GM19025 (cell line): Measurements from ENCODE around the gene COLEC11.
A peak's percentile ranks its signal among the peaks of the same experiment; 100 is the strongest.
"Not testable (repeated sequence)": the region's sequence is repeated elsewhere in the genome, so short reads cannot be mapped to it uniquely, and the experiment has no call there.

Source experiments
- ATAC-seq: cut with Tn5 transposase; IDR thresholded peaks from one replicate; pipeline ENCODE4 v1.9.1; 2021; ENCODE audit warnings: mild to moderate bottlenecking, low read depth, moderate library complexity; ENCODE audit not compliant: unreplicated experiment

Gene COLEC11

DNA sequence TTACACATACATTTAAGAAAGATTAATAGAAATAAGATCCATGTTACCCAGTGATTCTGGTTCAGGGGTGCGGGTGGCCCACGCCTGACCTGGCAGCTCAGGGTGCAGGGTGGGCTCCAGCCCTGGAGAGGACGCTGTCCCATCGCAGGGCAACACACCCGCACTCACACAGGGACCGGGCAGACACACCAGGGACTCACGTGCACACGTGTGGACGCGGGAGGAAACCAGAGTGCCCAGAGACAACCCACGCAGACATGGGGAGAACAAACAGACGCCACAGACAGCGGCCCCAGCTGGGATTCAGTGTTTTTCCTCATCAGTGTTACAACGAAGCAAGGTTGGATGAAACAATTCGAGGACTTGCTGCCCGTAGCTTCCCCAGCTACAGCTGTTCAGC, 54.7 kb downstream of the COLEC11 start:
- no peak for ATAC-seq

DNA sequence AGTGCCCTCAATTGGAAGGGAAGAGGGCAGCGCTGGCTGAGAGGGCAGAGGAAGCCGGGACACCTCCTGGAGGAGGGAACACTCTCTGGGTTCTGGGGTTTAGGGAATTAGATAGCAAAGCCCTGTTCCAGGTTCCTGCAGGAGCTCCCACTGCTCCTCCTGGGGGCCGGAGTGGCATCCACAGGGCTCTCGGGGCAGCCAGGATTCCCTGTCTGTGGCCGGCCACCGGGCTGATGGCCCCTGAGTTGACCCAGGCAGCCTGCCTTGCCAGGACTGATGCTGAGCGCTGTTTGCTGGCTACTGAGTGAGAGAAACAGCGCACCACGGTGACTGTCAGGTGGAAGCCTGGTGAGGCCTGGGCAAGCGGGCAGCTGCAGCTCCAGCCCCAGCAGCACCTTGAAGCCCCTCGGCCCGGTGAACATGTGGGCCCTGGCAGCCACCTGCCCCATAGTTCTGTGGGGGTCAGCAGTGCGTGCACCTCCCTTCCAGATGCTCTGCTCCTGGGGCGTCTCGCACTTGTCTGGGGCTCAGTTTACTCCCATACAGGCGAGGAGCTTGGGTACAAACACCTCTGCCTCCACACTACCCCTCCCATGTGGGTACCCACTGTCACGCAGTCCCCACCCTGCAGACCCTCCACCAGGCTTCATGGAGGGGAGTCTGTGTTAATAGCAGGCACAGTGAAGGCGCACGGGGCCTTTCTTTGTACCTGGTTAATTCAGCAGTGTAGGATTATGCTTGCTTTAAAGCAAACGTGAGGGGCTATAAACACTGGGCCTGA, 55.4 kb downstream of the COLEC11 start:
- ATAC-seq, result no peak

DNA sequence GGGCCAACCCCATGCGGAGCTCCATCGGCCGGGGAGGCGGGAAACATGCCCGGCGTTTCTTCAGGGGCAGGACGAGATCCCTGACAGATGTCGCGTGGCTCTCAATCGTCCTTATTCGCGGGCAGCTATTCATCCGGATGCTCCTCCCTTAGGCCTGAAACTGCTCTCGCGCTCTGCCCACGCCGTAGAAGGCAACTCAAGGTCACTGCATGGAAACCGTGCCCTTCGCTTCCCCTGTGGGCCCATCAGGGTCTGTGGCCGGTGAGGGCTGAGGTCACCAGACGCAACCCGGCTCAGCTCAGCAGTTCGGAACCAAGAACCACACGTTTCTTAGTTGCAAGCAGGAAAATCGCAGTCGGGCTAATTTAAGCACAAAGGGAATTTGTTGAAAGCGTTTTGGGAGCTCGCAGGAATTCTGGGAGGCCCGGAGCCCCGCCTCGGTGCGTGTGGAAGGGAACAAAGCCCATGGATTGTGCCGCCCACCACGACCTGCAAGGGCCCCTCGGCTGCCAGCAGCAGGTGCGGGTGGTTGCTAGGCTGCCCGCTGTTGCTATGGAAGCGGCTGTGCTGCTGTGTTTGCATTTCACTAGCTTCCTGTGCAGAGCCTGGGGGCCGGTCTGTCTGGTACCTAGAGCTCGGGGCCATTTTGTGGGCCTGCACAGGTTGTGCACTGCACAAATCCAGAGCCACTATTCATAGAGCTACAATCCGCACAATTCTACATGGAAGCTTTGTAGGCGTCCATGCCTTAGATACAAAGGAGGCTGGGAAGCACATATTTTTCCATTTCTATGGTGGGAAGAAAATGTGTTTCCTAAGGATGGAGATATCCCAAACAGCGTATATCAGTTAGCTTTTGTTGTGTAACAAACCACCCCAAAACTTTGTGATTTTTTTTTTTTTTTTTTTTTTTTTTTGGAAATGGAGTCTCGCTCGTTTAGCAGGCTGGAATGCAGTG, 57.1 kb downstream of the COLEC11 start:
- ATAC-seq, result peak; percentile 50

- ATAC-seq, result no peak
Observed at GRCh38 chr2:3652896-3653625, 58.1 kb downstream of the COLEC11 start.

- ATAC-seq, result no peak
Observed at GRCh38 chr2:3654011-3654410, 59.1 kb downstream of the COLEC11 start.

DNA sequence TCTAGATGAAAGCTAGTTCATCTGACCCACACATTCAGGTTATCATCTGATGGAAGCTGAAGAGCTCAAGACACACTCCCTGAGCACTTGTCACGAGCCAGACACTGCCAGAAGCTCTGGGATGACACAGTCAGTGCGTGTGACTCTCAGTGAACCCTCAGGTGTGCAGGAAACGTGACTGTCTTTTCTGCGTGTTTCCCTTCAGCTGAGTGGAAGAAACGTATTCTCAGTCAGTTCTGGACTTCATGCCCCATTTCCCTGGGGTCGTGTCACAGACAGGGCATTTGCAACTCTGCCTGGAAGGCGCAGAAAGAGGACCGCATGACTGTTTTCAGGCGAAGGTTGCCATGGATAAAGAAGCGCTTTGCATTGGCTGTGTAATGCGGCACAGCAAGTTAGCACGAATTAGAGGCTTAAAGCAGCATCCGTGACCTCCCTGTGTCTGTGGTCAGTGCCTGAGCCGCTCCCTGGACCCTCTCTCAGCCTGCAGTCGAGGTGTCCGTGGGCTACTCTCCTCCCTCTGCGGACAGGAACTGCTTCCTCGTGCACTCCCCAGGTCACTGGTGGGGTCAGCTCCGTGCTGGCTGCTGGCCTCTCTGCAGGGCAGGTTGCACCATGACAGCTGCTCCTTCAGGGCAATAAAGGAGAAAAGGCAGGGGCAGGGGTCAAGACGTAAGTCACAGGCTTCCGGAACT, 59.8 kb downstream of the COLEC11 start:
- no peak for ATAC-seq

- no peak for ATAC-seq
Observed at GRCh38 chr2:3655871-3656761, 61.2 kb downstream of the COLEC11 start.

GRCh38 chr2:3656762-3657721, 62.1 kb downstream of the COLEC11 start:
- ATAC-seq, result no peak

GRCh38 chr2:3657881-3658280, 63.0 kb downstream of the COLEC11 start, which contains the start of gene ALLC:
Gene ALLC, plus strand, starts transcription at chr2:3658200. Its CDS starts 12,958 bp downstream, at chr2:3671158.
- ATAC-seq, result no peak

DNA sequence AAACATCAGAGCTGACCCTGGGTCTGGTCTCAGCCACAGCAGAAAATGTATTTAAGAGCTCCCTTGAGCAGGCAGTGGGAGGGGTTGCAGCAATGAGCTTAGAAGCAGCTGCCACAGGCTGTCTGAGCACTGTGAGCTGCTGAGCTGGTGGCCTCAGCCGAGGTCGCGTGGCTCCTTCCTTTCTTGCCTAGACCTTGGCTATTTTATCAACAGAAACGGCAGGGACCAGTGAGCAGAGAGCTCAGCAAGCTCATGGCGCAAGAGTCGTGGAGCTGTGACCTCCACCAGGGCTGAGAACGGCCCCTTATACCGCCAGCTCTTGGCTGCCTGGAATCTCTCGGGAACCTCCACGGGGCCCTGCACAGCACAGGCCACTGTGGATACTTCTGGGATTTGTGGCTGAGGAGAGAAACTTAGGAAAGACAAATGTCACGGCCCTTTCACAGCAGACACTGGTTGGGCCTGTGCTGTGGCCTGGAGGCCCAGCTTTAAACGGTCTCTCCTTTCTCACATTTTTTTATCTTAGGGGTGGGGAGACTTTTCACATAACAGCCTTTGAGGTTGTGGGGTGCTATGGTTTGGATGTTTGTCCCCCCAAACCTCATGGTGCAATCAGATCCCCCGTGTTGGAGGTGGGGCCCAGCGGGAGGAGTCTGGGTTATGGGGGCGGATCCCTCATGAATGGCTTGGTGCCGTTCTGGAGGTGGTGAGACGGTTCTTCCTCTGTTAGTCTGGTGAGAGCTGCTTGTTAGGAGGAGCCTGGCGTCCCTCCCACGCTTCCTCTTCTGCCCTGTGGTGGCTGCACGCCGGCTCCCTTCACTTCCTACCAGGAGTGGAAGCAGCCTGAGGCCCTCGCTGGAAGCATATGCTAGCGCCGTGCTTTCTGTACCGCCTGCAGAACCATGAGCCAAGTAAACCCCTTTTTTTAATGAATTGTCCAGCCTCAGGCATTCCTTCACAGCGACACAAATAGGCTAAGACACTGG, 64.8 kb downstream of the COLEC11 start:
- ATAC-seq, result no peak

DNA sequence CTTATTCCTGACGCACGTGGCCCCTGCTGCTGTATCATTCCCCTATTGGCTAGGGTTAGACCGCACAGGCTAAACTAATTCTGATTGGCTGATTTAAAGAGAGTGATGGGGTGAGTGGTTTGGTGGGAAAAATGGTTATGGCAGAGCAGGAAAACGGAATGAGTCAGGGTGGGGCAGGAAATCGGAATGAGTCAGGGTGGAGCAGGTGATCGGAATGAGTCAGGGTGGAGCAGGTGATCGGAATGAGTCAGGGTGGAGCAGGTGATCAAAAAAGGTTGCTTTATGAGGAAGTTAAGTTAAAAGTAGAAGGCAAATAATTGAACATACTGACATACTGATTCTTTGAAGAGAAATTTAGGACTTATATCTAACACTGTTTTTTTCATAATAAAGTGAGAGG, 65.7 kb downstream of the COLEC11 start:
- not testable (repeated sequence) for ATAC-seq

- no peak for ATAC-seq
Observed at GRCh38 chr2:3661149-3661660, 66.3 kb downstream of the COLEC11 start.

- no peak for ATAC-seq
Observed at GRCh38 chr2:3662239-3662638, 67.3 kb downstream of the COLEC11 start.

- ATAC-seq, result no peak
Observed at GRCh38 chr2:3664118-3664517, 69.2 kb downstream of the COLEC11 start.

GRCh38 chr2:3664925-3665324, 70.0 kb downstream of the COLEC11 start:
- ATAC-seq, result no peak

DNA sequence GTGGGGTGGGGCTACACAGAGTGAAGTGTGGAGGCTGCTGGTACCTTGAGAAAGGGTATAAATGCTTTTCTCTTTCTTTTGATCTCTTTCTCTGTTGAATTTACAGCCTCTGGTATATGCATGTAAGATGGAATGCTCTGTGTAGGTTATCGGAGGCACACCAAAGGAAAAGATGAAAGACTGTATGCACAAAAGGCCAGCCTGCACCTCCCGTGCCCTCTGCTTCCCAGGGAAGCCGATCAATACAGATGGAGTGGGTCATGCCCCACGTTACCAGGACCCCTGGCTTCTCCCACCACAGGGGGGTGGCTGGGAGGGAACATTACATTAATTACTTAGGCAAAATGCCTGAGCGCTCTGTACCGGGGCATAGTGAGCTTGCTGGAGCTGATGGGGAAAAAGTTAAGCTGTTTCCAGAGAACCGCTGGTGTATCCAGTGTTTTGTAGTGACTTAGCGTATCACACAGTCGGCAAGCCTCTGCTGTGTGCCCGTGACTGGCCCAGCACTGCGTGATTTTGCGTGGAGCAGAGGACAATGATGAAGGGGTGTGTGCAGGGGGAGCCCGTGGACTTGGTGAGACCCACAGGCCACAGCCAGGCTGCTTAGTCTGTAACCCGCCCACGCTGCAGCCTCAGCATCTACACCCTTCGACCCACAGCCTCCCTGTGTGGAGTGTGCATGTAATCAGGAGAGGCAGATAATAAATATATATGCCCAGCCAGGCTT, 71.1 kb downstream of the COLEC11 start:
- no peak for ATAC-seq
